WTC11 (cell line): ENCODE results near the gene TMEM158. TPM values are rescaled to one million over a fixed set of nuclear protein-coding genes. Genes with fewer than 3 reads are reported as not detected.

ENCODE experiments used
- ATAC-seq: fragments of 200-7000 bp; cut with Tn5 transposase; 2 replicates; pipeline ENCODE4 v1.10.0; 2021; ENCODE audit warnings: mild to moderate bottlenecking, moderate library complexity
- CTCF ChIA-PET: fragments of 300-600 bp; sonication (Branson Sonifier 250); formaldehyde crosslinking; loops from one replicate; lab custom pipeline; 2021; ENCODE audit warnings: antibody characterized with exemption; lab: Charles Lee
- POLR2A ChIA-PET: fragments of 350-600 bp; sonication (Branson Sonifier 250); formaldehyde crosslinking; loops from one replicate; lab custom pipeline; 2021; ENCODE audit warnings: antibody characterized with exemption; lab: Charles Lee
- DNase-seq: peaks from one replicate; pipeline ENCODE4 v3.0.0; 2021; ENCODE audit warnings: low spot score
- H3K27ac Mint-ChIP-seq: 2 replicates; pipeline ENCODE4 v1.8.0; 2021; ENCODE audit warnings: mixed read lengths
- H3K27me3 Mint-ChIP-seq: 2 replicates; pipeline ENCODE4 v1.8.0; 2021; ENCODE audit warnings: low read depth, mild to moderate bottlenecking, moderate library complexity, mixed read lengths
- H3K36me3 Mint-ChIP-seq: 2 replicates; pipeline ENCODE4 v1.8.0; 2021; ENCODE audit warnings: mixed read lengths
- H3K4me1 Mint-ChIP-seq: 2 replicates; pipeline ENCODE4 v1.8.0; 2022; ENCODE audit warnings: mixed read lengths
- H3K4me3 Mint-ChIP-seq: 2 replicates; pipeline ENCODE4 v1.8.0; 2021; ENCODE audit warnings: mild to moderate bottlenecking, moderate library complexity, mixed read lengths
- H3K9me3 Mint-ChIP-seq: 2 replicates; pipeline ENCODE4 v1.8.0; 2021; ENCODE audit warnings: mixed read lengths
- AR ChIP-seq: fragments of 250-450 bp; sonication (Bioruptor Pico); IDR thresholded peaks from 2 replicates; pipeline ENCODE4 v1.9.0; 2021; ENCODE audit warnings: mild to moderate bottlenecking
- ARID4B ChIP-seq: sonication (generic); formaldehyde crosslinking; IDR thresholded peaks from 2 replicates; pipeline ENCODE4 v1.8.0; 2023; ENCODE audit warnings: missing genetic modification reagents, mild to moderate bottlenecking, borderline replicate concordance
- ATF1 ChIP-seq: sonication (generic); formaldehyde crosslinking; IDR thresholded peaks from 2 replicates; pipeline ENCODE4 v1.8.1; 2023; ENCODE audit warnings: mild to moderate bottlenecking, moderate library complexity, missing genetic modification reagents
- CTCF ChIP-seq: fragments of 200-600 bp; IDR thresholded peaks from 2 replicates; pipeline ENCODE4 v1.8.0; 2022; ENCODE audit warnings: antibody characterized with exemption
- E2F5 ChIP-seq: sonication (generic); formaldehyde crosslinking; IDR thresholded peaks from 2 replicates; pipeline ENCODE4 v1.8.1; 2022; ENCODE audit warnings: mild to moderate bottlenecking, moderate library complexity, missing genetic modification reagents
- FOXJ3 ChIP-seq: sonication (generic); formaldehyde crosslinking; IDR thresholded peaks from 2 replicates; pipeline ENCODE4 v1.9.0; 2021; ENCODE audit warnings: missing genetic modification reagents, mild to moderate bottlenecking, borderline replicate concordance
- IRF1 ChIP-seq: sonication (generic); formaldehyde crosslinking; IDR thresholded peaks from 2 replicates; pipeline ENCODE4 v1.8.0; 2023; ENCODE audit warnings: missing genetic modification reagents
- NFATC4 ChIP-seq: fragments of 250-450 bp; sonication (Bioruptor Pico); IDR thresholded peaks from 2 replicates; pipeline ENCODE4 v1.9.0; 2021; ENCODE audit warnings: mild to moderate bottlenecking
- NFE2L1 ChIP-seq: sonication (generic); formaldehyde crosslinking; IDR thresholded peaks from 2 replicates; pipeline ENCODE4 v1.8.1; 2023; ENCODE audit warnings: missing genetic modification reagents
- RELA ChIP-seq: sonication (generic); formaldehyde crosslinking; IDR thresholded peaks from 2 replicates; pipeline ENCODE4 v1.8.1; 2022; ENCODE audit warnings: missing genetic modification reagents, mild to moderate bottlenecking, borderline replicate concordance
- TCF7 ChIP-seq: sonication (generic); formaldehyde crosslinking; IDR thresholded peaks from 2 replicates; pipeline ENCODE4 v1.8.0; 2022; ENCODE audit warnings: mild to moderate bottlenecking, low read depth, missing genetic modification reagents, moderate library complexity
- USF2 ChIP-seq: sonication (generic); formaldehyde crosslinking; IDR thresholded peaks from 2 replicates; pipeline ENCODE4 v1.8.1; 2023; ENCODE audit warnings: mild to moderate bottlenecking, missing genetic modification reagents, moderate library complexity
- ZBTB21 ChIP-seq: sonication (generic); formaldehyde crosslinking; IDR thresholded peaks from 2 replicates; pipeline ENCODE4 v1.8.1; 2023; ENCODE audit warnings: mild to moderate bottlenecking, missing genetic modification reagents, borderline replicate concordance
- ZNF423 ChIP-seq: fragments of 250-450 bp; sonication (Bioruptor Pico); IDR thresholded peaks from 2 replicates; pipeline ENCODE4 v2.1.2; 2022; ENCODE audit warnings: mild to moderate bottlenecking, moderate library complexity
- ZSCAN18 ChIP-seq: fragments of 250-450 bp; sonication (Bioruptor Pico); IDR thresholded peaks from 2 replicates; pipeline ENCODE4 v2.1.2; 2022; ENCODE audit warnings: mild to moderate bottlenecking, moderate library complexity
- total RNA-seq: library from RNA; stranded (reverse); gene quantifications from 3 replicates; pipeline ENCODE4 v1.2.3, GENCODE V29; 2021

TMEM158 gene
- total RNA-seq, 1 experiment from 2014 or later: 17.9 TPM

- no peak for TF ChIP-seq ARID4B (CRISPR knock-in tag)
- TF ChIP-seq NFE2L1 (CRISPR knock-in tag): no peak
- TF ChIP-seq ZNF423 (CRISPR knock-in tag): no peak
- TF ChIP-seq IRF1: no peak
- no peak for TF ChIP-seq ZBTB21 (CRISPR knock-in tag)
- no peak for TF ChIP-seq E2F5
- TF ChIP-seq ZSCAN18 (CRISPR knock-in tag): no peak
- TF ChIP-seq RELA: no peak
- no peak for TF ChIP-seq NFATC4 (CRISPR knock-in tag)
- TF ChIP-seq, all 79 proteins: peak for 0
Measured at GRCh38 chr3:45223889-45224727, 2.0 kb downstream of the TMEM158 start (continued).

- H3K4me1 Mint-ChIP-seq: peaks cover 20% of the 10 kb centered on the region
- no peak overlapping the region for H3K27ac Mint-ChIP-seq
- peaks cover 17% of the 10 kb centered on the region for H3K27me3 Mint-ChIP-seq
- no peaks in the 10 kb centered on the region for H3K36me3 Mint-ChIP-seq
- no peaks in the 10 kb centered on the region for H3K9me3 Mint-ChIP-seq
- peak; percentile 42 for ATAC-seq
- CTCF ChIA-PET: interaction anchor here (0.6 to 2.5 kb wide), 8 partner anchors 9 to 288 kb away, joined by 3 to 11 read pairs (median 4); partner anchors contain the start of gene EXOSC7
- H3K4me3 Mint-ChIP-seq: no peak overlapping the region
- POLR2A ChIA-PET: no interaction called here
- no peak for DNase-seq
- TF ChIP-seq TCF7: no peak
- no peak for TF ChIP-seq AR (CRISPR knock-in tag)
- no peak for TF ChIP-seq CTCF
- TF ChIP-seq FOXJ3 (CRISPR knock-in tag): no peak
- no peak for TF ChIP-seq USF2 (CRISPR knock-in tag)
- TF ChIP-seq ATF1 (CRISPR knock-in tag): no peak
- TF ChIP-seq ARID4B (CRISPR knock-in tag): no peak
Measured at GRCh38 chr3:45219694-45220093, 6.4 kb downstream of the TMEM158 start.
